ENCODE data around the gene AHCYL2.

AHCYL2 gene

DNA sequence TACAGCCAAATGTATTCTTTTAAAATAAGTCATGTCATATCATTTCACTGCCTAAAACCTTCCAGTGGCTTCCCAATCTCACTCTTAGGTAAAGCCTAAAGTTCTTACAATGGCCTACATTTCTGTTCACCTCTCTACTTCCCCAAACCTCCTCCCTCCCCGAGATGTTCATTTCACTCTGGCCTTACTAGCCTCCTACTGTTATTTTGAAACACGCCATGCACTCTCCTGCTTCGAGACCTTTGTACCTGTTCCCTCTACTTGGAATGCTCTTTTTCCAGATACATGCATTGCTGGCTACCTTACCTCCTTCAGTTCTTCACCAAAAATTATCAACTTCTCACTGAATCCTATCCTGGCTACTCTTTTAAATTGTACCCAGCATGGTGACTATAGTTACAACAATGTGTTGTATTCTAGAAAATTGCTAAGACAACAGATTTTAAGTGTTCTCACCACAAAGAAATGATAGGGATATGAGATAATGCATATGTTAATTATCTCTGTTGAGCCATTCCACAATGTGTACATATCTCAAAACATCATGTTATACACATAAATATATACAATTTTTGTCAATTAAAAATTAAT lies 158.8 kb downstream of the AHCYL2 start:
- no peak for DNase-seq (ENCODE audit: low read depth, low spot score)
- POLR2A ChIA-PET = no interaction called here
- H3K4me3 ChIP-seq (ENCODE audit: low read depth, low read length) = no peak overlapping the region
- CTCF ChIA-PET = no interaction called here
- TF ChIP-seq, protein P1, sequence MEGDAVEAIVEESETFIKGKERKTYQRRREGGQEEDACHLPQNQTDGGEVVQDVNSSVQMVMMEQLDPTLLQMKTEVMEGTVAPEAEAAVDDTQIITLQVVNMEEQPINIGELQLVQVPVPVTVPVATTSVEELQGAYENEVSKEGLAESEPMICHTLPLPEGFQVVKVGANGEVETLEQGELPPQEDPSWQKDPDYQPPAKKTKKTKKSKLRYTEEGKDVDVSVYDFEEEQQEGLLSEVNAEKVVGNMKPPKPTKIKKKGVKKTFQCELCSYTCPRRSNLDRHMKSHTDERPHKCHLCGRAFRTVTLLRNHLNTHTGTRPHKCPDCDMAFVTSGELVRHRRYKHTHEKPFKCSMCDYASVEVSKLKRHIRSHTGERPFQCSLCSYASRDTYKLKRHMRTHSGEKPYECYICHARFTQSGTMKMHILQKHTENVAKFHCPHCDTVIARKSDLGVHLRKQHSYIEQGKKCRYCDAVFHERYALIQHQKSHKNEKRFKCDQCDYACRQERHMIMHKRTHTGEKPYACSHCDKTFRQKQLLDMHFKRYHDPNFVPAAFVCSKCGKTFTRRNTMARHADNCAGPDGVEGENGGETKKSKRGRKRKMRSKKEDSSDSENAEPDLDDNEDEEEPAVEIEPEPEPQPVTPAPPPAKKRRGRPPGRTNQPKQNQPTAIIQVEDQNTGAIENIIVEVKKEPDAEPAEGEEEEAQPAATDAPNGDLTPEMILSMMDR (IDR thresholded peaks at IDR 0.05; ENCODE audit: insufficient read depth, low read length, missing control alignments) = no peak

DNA sequence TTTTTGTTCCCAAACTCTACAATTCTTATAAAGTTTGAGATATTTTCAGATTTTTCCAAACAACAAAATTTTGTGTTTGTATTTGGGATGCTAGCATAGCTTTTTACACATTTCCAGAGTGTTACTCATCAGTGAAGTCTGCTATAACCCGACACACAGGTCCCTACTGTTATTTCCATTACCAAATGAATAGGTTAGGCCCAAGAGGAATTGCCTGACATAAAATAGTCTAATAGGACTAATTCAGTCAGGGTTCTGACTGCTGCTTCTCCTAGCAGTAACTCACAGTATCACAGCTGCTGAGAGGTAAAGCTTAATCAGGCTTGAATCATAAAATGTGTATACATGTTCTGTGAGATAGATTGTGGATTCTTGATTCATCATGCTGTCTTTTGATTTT lies 160.3 kb downstream of the AHCYL2 start:
- H3K4me3 ChIP-seq (ENCODE audit: low read depth, low read length) = no peak overlapping the region
- CTCF ChIA-PET = interaction anchor here (0.8 to 1.7 kb wide), 4 partner anchors 8 to 86 kb away, joined by 4 to 8 read pairs (median 4); no protein-coding TSS in a partner anchor
- no peak for DNase-seq (ENCODE audit: low read depth, low spot score)
- POLR2A ChIA-PET = no interaction called here
- TF ChIP-seq, protein P1 (IDR thresholded peaks at IDR 0.05; ENCODE audit: insufficient read depth, low read length, missing control alignments) = no peak

DNA sequence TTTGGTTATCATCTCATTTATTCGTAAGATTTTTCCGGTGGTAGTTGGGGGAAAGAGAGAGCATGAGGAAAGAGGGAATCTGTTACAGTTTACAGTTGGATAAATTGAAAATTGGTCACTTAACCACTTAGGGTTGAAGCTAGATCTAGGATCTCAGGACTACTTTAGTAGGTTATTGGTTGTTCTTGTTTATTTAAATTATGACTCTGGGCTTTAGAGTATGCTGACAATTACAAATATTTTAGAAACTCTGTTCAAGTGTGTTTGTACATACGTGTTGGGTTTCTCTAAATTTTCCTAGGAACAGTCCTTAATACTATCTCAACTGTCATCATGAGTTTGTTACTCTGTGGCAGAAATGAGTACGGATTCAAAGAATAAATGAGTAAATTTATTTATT lies 160.8 kb downstream of the AHCYL2 start:
- TF ChIP-seq, protein P1 (IDR thresholded peaks at IDR 0.05; ENCODE audit: insufficient read depth, low read length, missing control alignments) = no peak
- no peak for DNase-seq (ENCODE audit: low read depth, low spot score)
- POLR2A ChIA-PET = no interaction called here
- H3K4me3 ChIP-seq (ENCODE audit: low read depth, low read length) = no peak overlapping the region
- CTCF ChIA-PET = interaction anchor here (1.2 to 1.7 kb wide), 2 partner anchors 9 to 18 kb away, joined by 4 to 8 read pairs; no protein-coding TSS in a partner anchor

DNA sequence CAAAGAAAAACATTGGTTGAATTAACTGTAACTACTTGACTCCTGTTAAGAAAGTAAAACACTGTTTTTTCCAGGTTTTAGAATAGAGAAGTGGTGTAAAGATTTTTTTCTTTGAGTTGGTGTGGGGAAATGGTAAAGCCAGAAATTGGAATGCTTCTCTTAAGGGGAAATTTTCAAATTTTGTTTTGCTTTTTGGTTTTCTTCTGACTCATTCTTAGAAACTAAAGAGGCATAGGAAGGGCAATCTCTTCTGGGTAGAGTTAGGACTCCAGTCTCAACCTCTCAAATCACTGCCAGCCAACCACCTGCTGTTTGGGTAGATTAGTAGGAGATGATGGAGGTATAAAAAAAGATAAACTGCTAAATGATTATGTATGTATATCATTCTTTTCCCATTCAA lies 161.7 kb downstream of the AHCYL2 start:
- POLR2A ChIA-PET = no interaction called here
- CTCF ChIA-PET = interaction anchor here (5.9 to 6.3 kb wide), 2 partner anchors 9 to 19 kb away, joined by 38 to 65 read pairs; no protein-coding TSS in a partner anchor
- H3K4me3 ChIP-seq (ENCODE audit: low read depth, low read length) = no peak overlapping the region
- no peak for DNase-seq (ENCODE audit: low read depth, low spot score)
- TF ChIP-seq, protein P1 (IDR thresholded peaks at IDR 0.05; ENCODE audit: insufficient read depth, low read length, missing control alignments) = no peak

DNA sequence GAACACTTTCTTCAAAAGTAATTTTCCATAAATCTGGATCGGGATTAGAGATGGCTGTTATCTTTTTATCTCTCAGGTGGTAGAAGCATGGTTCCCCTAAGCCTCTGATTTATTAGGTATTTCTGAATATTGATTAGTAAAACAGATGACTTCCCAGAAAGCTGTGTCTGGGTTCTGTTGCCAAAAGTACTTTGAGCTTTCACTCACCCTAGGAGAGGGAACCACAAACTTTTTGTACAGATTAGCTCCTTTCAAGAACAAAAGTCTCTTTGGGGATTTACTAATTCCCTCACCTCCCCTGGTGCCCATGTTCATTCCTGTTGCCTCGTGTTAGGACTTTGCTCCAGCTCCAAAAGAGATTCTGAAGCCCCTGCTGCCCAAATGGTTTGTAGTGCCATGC lies 162.7 kb downstream of the AHCYL2 start:
- DNase-seq (ENCODE audit: low read depth, low spot score) = no peak
- TF ChIP-seq, protein P1 (IDR thresholded peaks at IDR 0.05; ENCODE audit: insufficient read depth, low read length, missing control alignments) = no peak
- ChIA-PET POLR2A (no interaction called here), CTCF (interaction anchor here (0.9 to 6.3 kb wide), 7 partner anchors 10 to 169 kb away, joined by 3 to 65 read pairs (median 5); no protein-coding TSS in a partner anchor)
- H3K4me3 ChIP-seq (ENCODE audit: low read depth, low read length) = no peak overlapping the region

DNA sequence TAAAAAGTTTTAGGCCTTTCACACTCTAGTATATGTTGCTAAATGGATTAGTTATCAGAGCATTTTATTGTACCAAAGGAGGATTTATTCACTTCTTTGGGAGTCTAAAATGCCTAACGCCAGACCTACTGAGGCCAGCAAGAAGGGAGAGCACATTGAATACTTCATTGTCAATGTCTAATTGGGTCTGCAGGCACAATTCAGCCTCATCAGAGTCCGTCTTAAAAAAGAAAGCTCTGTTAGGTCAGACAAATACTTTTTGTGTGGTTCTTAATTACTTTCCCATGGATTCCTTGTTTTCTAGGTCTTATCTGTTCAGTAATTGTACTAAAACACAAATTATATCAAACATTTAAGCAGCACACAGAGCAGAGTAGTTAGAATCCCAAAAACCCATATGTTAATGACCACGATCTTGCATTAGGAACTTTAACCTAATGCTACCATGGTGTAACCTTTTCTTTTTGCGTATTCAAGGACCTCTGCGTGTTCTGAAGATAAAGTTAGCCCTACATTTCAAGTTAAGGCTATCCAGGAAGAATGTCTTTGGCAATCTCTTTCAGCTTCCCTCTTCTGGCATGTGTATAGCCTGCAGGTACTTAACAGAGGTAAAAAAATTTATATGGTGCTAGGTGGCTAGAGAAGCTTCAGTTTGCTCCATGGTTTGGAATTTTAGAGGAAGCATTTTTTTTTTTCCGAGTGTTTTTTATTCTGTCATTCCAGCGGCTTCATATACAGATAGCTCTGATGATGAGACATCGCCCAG lies 163.7 kb downstream of the AHCYL2 start:
- H3K4me3 ChIP-seq (ENCODE audit: low read depth, low read length) = no peak overlapping the region
- TF ChIP-seq, protein P1 (IDR thresholded peaks at IDR 0.05; ENCODE audit: insufficient read depth, low read length, missing control alignments) = no peak
- no peak for DNase-seq (ENCODE audit: low read depth, low spot score)
- CTCF ChIA-PET = interaction anchor here (0.6 to 6.3 kb wide), 10 partner anchors 11 to 245 kb away, joined by 3 to 65 read pairs (median 4); partner anchors contain the start of gene STRIP2
- POLR2A ChIA-PET = no interaction called here

Data from AG04449 (cell line).